CD8-positive, alpha-beta memory T cell (primary cell): Measurements from ENCODE around the gene IL20. TPM values are rescaled to one million over a fixed set of nuclear protein-coding genes. Genes with fewer than 3 reads are reported as not detected.

Experiments
- CTCF ChIA-PET: fragments of 350-600 bp; sonication (Branson Sonifier 250); formaldehyde crosslinking; loops from one replicate; lab custom pipeline; 2021; ENCODE audit warnings: antibody characterized with exemption; lab: Charles Lee
- POLR2A ChIA-PET: fragments of 350-600 bp; sonication (Branson Sonifier 250); formaldehyde crosslinking; loops from one replicate; lab custom pipeline; 2021; ENCODE audit warnings: antibody characterized with exemption; lab: Charles Lee
- DNase-seq, 5 donors: peaks; one replicate each; pipeline versions ENCODE4 v3.0.0 to v3.0.0-alpha.2; 2020 to 2022; ENCODE audit warnings: mixed read lengths in 1 of 5
- H3K27ac ChIP-seq: one replicate; pipeline ENCODE4 v1.7.0; 2013; ENCODE audit warnings: low read depth, mild to moderate bottlenecking, low read length, moderate library complexity
- H3K27me3 ChIP-seq: 2 replicates; pipeline ENCODE4 v1.7.0; 2013; ENCODE audit warnings: low read length, mild to moderate bottlenecking; ENCODE audit not compliant: insufficient read depth, poor library complexity, severe bottlenecking
- H3K36me3 ChIP-seq: 2 replicates; pipeline ENCODE4 v1.7.0; 2013; ENCODE audit warnings: mild to moderate bottlenecking, low read length, moderate library complexity; ENCODE audit not compliant: insufficient read depth
- H3K4me1 ChIP-seq: 2 replicates; pipeline ENCODE4 v1.7.0; 2013; ENCODE audit warnings: mild to moderate bottlenecking, low read length, moderate library complexity; ENCODE audit not compliant: insufficient read depth
- H3K4me3 ChIP-seq: 2 replicates; pipeline ENCODE4 v1.7.0; 2013; ENCODE audit warnings: mild to moderate bottlenecking, low read length
- H3K9me3 ChIP-seq: 2 replicates; pipeline ENCODE4 v1.7.0; 2013; ENCODE audit warnings: mild to moderate bottlenecking, low read length
- H3K27ac Mint-ChIP-seq, 8 donors: one replicate each; pipeline ENCODE4 v1.8.0; 2020 to 2021; ENCODE audit warnings: mixed read lengths in 8 of 8, mild to moderate bottlenecking in 6 of 8, inconsistent platforms in 3 of 8, moderate library complexity in 3 of 8
- H3K27me3 Mint-ChIP-seq, 2 donors: one replicate each; pipeline ENCODE4 v1.8.0; 2020 to 2021; ENCODE audit warnings: mixed read lengths in 2 of 2, mild to moderate bottlenecking in 1 of 2, moderate library complexity in 1 of 2
- H3K36me3 Mint-ChIP-seq, 3 donors: one replicate each; pipeline ENCODE4 v1.8.0; 2020 to 2021; ENCODE audit warnings: mixed read lengths in 3 of 3, inconsistent platforms in 1 of 3, mild to moderate bottlenecking in 1 of 3
- H3K4me1 Mint-ChIP-seq, 3 donors: one replicate each; pipeline ENCODE4 v1.8.0; 2020 to 2021; ENCODE audit warnings: mixed read lengths in 3 of 3, inconsistent platforms in 1 of 3, mild to moderate bottlenecking in 1 of 3
- H3K4me3 Mint-ChIP-seq, 7 donors: one replicate each; pipeline ENCODE4 v1.8.0; 2020 to 2021; ENCODE audit warnings: mixed read lengths in 7 of 7, mild to moderate bottlenecking in 6 of 7, moderate library complexity in 4 of 7, inconsistent platforms in 2 of 7
- H3K9me3 Mint-ChIP-seq, 5 donors: one replicate each; pipeline ENCODE4 v1.8.0; 2020 to 2022; ENCODE audit warnings: mixed read lengths in 5 of 5, mild to moderate bottlenecking in 3 of 5, moderate library complexity in 2 of 5, inconsistent platforms in 1 of 5
- polyA plus RNA-seq: library from polyadenylated mRNA; unstranded; fragments of 300-500 nt; fragmentation: Illumina TruSeq; gene quantifications from one replicate; pipeline ENCODE4 v1.2.3, GENCODE V29; 2021
- total RNA-seq, 2 experiments: library from RNA; stranded (reverse); gene quantifications; one replicate each; pipeline ENCODE4 v1.2.3, GENCODE V29; 2021

Gene IL20
- total and polyA plus RNA-seq, 3 experiments from 2014 or later, result not detected

GRCh38 chr1:206904423-206905142 is 39.2 kb downstream of the IL20 start:
- ChIA-PET CTCF (interaction anchor here (1.2 to 3.9 kb wide), 4 partner anchors 29 to 170 kb away, joined by 3 to 18 read pairs (median 4); partner anchors contain the start of gene IL20), POLR2A (interaction anchor here (1.3 to 2.2 kb wide), 4 partner anchors 11 to 170 kb away, joined by 3 to 10 read pairs (median 3); partner anchors contain the start of gene FCMR)
- H3K27me3 ChIP-seq, result no peaks in the 10 kb centered on the region
- Mint-ChIP-seq H3K27ac (peak overlapping the region; percentile 42 to 91 (median 85)), H3K9me3 (no peaks in the 10 kb centered on the region), H3K4me3 (peak overlapping the region in 5 of 7 donors; percentile 9 to 64 (median 51)), H3K4me1 (peaks cover 67 to 86% (median 69%) of the 10 kb centered on the region in 3 donors), H3K36me3 (peaks cover 15 to 77% (median 35%) of the 10 kb centered on the region in 3 donors), H3K27me3 (no peaks in the 10 kb centered on the region)
- H3K9me3 ChIP-seq, result no peaks in the 10 kb centered on the region
- peaks cover 67% of the 10 kb centered on the region for H3K4me1 ChIP-seq
- no peak overlapping the region for H3K27ac ChIP-seq
- H3K36me3 ChIP-seq, result peaks cover 37% of the 10 kb centered on the region
- no peak overlapping the region for H3K4me3 ChIP-seq
- no peak for DNase-seq

GRCh38 chr1:206905295-206906164 is 40.1 kb downstream of the IL20 start:
- Histone ChIP-seq H3K4me1 (peaks cover 70% of the 10 kb centered on the region), H3K36me3 (peaks cover 39% of the 10 kb centered on the region), H3K9me3 (no peaks in the 10 kb centered on the region), H3K27ac (no peak overlapping the region), H3K27me3 (no peaks in the 10 kb centered on the region), H3K4me3 (no peak overlapping the region)
- H3K27me3 Mint-ChIP-seq, result no peaks in the 10 kb centered on the region
- no peaks in the 10 kb centered on the region for H3K9me3 Mint-ChIP-seq
- POLR2A ChIA-PET, result interaction anchor here (0.6 to 2.2 kb wide), 4 partner anchors 10 to 171 kb away, joined by 3 to 10 read pairs (median 3); partner anchors contain the start of gene FCMR
- peaks cover 15 to 84% (median 35%) of the 10 kb centered on the region in 3 donors for H3K36me3 Mint-ChIP-seq
- peak overlapping the region; percentile 0 to 69 (median 51) for H3K4me3 Mint-ChIP-seq
- H3K27ac Mint-ChIP-seq, result peak overlapping the region; percentile 42 to 91 (median 85)
- H3K4me1 Mint-ChIP-seq, result peaks cover 65 to 85% (median 76%) of the 10 kb centered on the region in 3 donors
- DNase-seq, result peak in 1 of 5 donors; percentile 63
- CTCF ChIA-PET, result interaction anchor here (0.6 to 3.9 kb wide), 8 partner anchors 13 to 242 kb away, joined by 3 to 18 read pairs (median 4); partner anchors contain the start of gene FCMR

GRCh38 chr1:206907304-206907991 is 42.0 kb downstream of the IL20 start:
- Mint-ChIP-seq H3K36me3 (peaks cover 15 to 89% (median 39%) of the 10 kb centered on the region in 3 donors), H3K9me3 (no peaks in the 10 kb centered on the region), H3K27ac (peak overlapping the region in 6 of 8 donors; percentile 47 to 83 (median 66)), H3K4me3 (peak overlapping the region in 3 of 7 donors; percentile 16 to 51 (median 41)), H3K4me1 (peaks cover 70 to 90% (median 88%) of the 10 kb centered on the region in 3 donors), H3K27me3 (no peaks in the 10 kb centered on the region)
- POLR2A ChIA-PET, result interaction anchor here (1.2 to 3.8 kb wide), 2 partner anchors 10 to 15 kb away, joined by 4 to 22 read pairs; partner anchors contain the start of gene FCMR
- H3K27ac ChIP-seq, result no peak overlapping the region
- no peaks in the 10 kb centered on the region for H3K9me3 ChIP-seq
- H3K36me3 ChIP-seq, result peaks cover 55% of the 10 kb centered on the region
- peaks cover 77% of the 10 kb centered on the region for H3K4me1 ChIP-seq
- no peaks in the 10 kb centered on the region for H3K27me3 ChIP-seq
- no peak overlapping the region for H3K4me3 ChIP-seq
- no peak for DNase-seq
- CTCF ChIA-PET, result interaction anchor here (0.8 to 4.0 kb wide), 7 partner anchors 11 to 181 kb away, joined by 3 to 19 read pairs (median 14); partner anchors contain the start of gene FCMR

GRCh38 chr1:206908038-206908437 is 42.6 kb downstream of the IL20 start:
- Mint-ChIP-seq H3K27me3 (no peaks in the 10 kb centered on the region), H3K27ac (peak overlapping the region in 7 of 8 donors; percentile 46 to 83 (median 66)), H3K4me1 (peaks cover 76 to 92% (median 88%) of the 10 kb centered on the region in 3 donors), H3K36me3 (peaks cover 15 to 89% (median 37%) of the 10 kb centered on the region in 3 donors), H3K4me3 (peak overlapping the region in 5 of 7 donors; percentile 7 to 51 (median 41)), H3K9me3 (no peaks in the 10 kb centered on the region)
- Histone ChIP-seq H3K4me3 (no peak overlapping the region), H3K27me3 (no peaks in the 10 kb centered on the region), H3K4me1 (peaks cover 83% of the 10 kb centered on the region), H3K36me3 (peaks cover 61% of the 10 kb centered on the region), H3K27ac (no peak overlapping the region), H3K9me3 (no peaks in the 10 kb centered on the region)
- ChIA-PET POLR2A (interaction anchor here (1.2 to 3.8 kb wide), 6 partner anchors 9 to 171 kb away, joined by 3 to 22 read pairs (median 6); partner anchors contain the start of gene FCMR), CTCF (interaction anchor here (0.8 to 4.0 kb wide), 10 partner anchors 8 to 182 kb away, joined by 3 to 26 read pairs (median 12); partner anchors contain the start of gene FCMR)
- no peak for DNase-seq

- H3K36me3 ChIP-seq, result peaks cover 59% of the 10 kb centered on the region
- peaks cover 89% of the 10 kb centered on the region for H3K4me1 ChIP-seq
- H3K27ac Mint-ChIP-seq, result peak overlapping the region; percentile 3 to 89 (median 72)
Observed at GRCh38 chr1:206909161-206909882, 43.9 kb downstream of the IL20 start.

GRCh38 chr1:206909883-206910318 is 44.5 kb downstream of the IL20 start:
- no peaks in the 10 kb centered on the region for H3K27me3 Mint-ChIP-seq
- Histone ChIP-seq H3K36me3 (peaks cover 58% of the 10 kb centered on the region), H3K4me3 (peak overlapping the region; percentile 39)

More at GRCh38 chr1:206909161-206909882, 43.9 kb downstream of the IL20 start:
- H3K4me3 Mint-ChIP-seq, result peak overlapping the region in 6 of 7 donors; percentile 46 to 74 (median 66)
- no peaks in the 10 kb centered on the region for H3K9me3 ChIP-seq
- H3K27ac ChIP-seq, result no peak overlapping the region
- POLR2A ChIA-PET, result interaction anchor here (1.0 to 3.8 kb wide), 10 partner anchors 9 to 182 kb away, joined by 3 to 22 read pairs (median 5); partner anchors contain the start of gene FCMR
- no peaks in the 10 kb centered on the region for H3K27me3 Mint-ChIP-seq
- peaks cover 83 to 95% (median 90%) of the 10 kb centered on the region in 3 donors for H3K4me1 Mint-ChIP-seq
- CTCF ChIA-PET, result interaction anchor here (0.7 to 4.0 kb wide), 14 partner anchors 9 to 192 kb away, joined by 3 to 26 read pairs (median 5); partner anchors contain the start of gene FCMR
- DNase-seq, result peak in 4 of 5 donors; percentile 33 to 75 (median 46)
- H3K36me3 Mint-ChIP-seq, result peaks cover 11 to 89% (median 36%) of the 10 kb centered on the region in 3 donors
- no peaks in the 10 kb centered on the region for H3K27me3 ChIP-seq
- H3K4me3 ChIP-seq, result peak overlapping the region; percentile 39
- H3K9me3 Mint-ChIP-seq, result no peaks in the 10 kb centered on the region

More at GRCh38 chr1:206909883-206910318, 44.5 kb downstream of the IL20 start:
- Mint-ChIP-seq H3K4me3 (peak overlapping the region in 6 of 7 donors; percentile 10 to 83 (median 44)), H3K36me3 (peaks cover 5 to 89% (median 32%) of the 10 kb centered on the region in 3 donors), H3K9me3 (no peaks in the 10 kb centered on the region), H3K27ac (peak overlapping the region in 4 of 8 donors; percentile 3 to 93 (median 44)), H3K4me1 (peaks cover 83 to 95% (median 90%) of the 10 kb centered on the region in 3 donors)
- H3K27ac ChIP-seq, result no peak overlapping the region
- DNase-seq, result no peak
- peaks cover 89% of the 10 kb centered on the region for H3K4me1 ChIP-seq
- CTCF ChIA-PET, result interaction anchor here (1.2 to 4.0 kb wide), 9 partner anchors 9 to 192 kb away, joined by 3 to 26 read pairs (median 11); partner anchors contain the start of gene FCMR
- POLR2A ChIA-PET, result interaction anchor here (1.0 to 3.8 kb wide), 6 partner anchors 10 to 183 kb away, joined by 3 to 22 read pairs (median 5); partner anchors contain the start of gene FCMR
- H3K9me3 ChIP-seq, result no peaks in the 10 kb centered on the region
- no peaks in the 10 kb centered on the region for H3K27me3 ChIP-seq
